GM18907 (cell line): ENCODE data around the gene CCDC9.
"Not testable (repeated sequence)": the region's sequence is repeated elsewhere in the genome, so short reads cannot be mapped to it uniquely, and the experiment has no call there.

Experiments
- ATAC-seq: cut with Tn5 transposase; IDR thresholded peaks from one replicate; pipeline ENCODE4 v1.9.1; 2021; ENCODE audit warnings: mild to moderate bottlenecking, moderate library complexity; ENCODE audit not compliant: unreplicated experiment

The CCDC9 gene

GRCh38 chr19:47231215-47232054, 24.9 kb upstream of the CCDC9 start:
- peak; percentile 35 for ATAC-seq

- ATAC-seq = no peak
Observed at GRCh38 chr19:47232422-47233211, 23.7 kb upstream of the CCDC9 start.

GRCh38 chr19:47236072-47236675, 20.2 kb upstream of the CCDC9 start:
- ATAC-seq = no peak

- ATAC-seq = no peak
Observed at GRCh38 chr19:47239152-47239551, 17.2 kb upstream of the CCDC9 start.

- ATAC-seq = no peak
Observed at GRCh38 chr19:47239610-47240296, 16.6 kb upstream of the CCDC9 start.

GRCh38 chr19:47240556-47240955, 15.8 kb upstream of the CCDC9 start:
- no peak for ATAC-seq

- ATAC-seq = no peak
Observed at GRCh38 chr19:47240996-47241918, 15.1 kb upstream of the CCDC9 start.

GRCh38 chr19:47241919-47242577, 14.3 kb upstream of the CCDC9 start:
- no peak for ATAC-seq

- no peak for ATAC-seq
Observed at GRCh38 chr19:47243364-47243775, 13.0 kb upstream of the CCDC9 start.

GRCh38 chr19:47243776-47244547, 12.4 kb upstream of the CCDC9 start:
- peak; percentile 59 for ATAC-seq

GRCh38 chr19:47247308-47247990, 8.9 kb upstream of the CCDC9 start:
- ATAC-seq = no peak

GRCh38 chr19:47253016-47253415, 3.3 kb upstream of the CCDC9 start:
- ATAC-seq = not testable (repeated sequence)

- ATAC-seq = no peak
Observed at GRCh38 chr19:47253467-47253881, 2.9 kb upstream of the CCDC9 start.

GRCh38 chr19:47253970-47254369, 2.4 kb upstream of the CCDC9 start:
- ATAC-seq = no peak

GRCh38 chr19:47256693-47257410, 527 bp downstream of the CCDC9 start:
- ATAC-seq = peak; percentile 76

- no peak for ATAC-seq
Observed at GRCh38 chr19:47257411-47258169, 1.3 kb downstream of the CCDC9 start.

- ATAC-seq = no peak
Observed at GRCh38 chr19:47258434-47258833, 2.1 kb downstream of the CCDC9 start.
